G401.6 (cell line): ENCODE measurements around the gene SPSB4.
A peak's percentile ranks its signal among the peaks of the same experiment; 100 is the strongest.
"Not testable (repeated sequence)": the region's sequence is repeated elsewhere in the genome, so short reads cannot be mapped to it uniquely, and the experiment has no call there.

ENCODE experiments used
- FAIRE-seq: peaks from 2 replicates; lab custom pipeline; 2012; peaks lifted over from hg19 to GRCh38; lab: Jason Lieb, UNC

Gene SPSB4

DNA sequence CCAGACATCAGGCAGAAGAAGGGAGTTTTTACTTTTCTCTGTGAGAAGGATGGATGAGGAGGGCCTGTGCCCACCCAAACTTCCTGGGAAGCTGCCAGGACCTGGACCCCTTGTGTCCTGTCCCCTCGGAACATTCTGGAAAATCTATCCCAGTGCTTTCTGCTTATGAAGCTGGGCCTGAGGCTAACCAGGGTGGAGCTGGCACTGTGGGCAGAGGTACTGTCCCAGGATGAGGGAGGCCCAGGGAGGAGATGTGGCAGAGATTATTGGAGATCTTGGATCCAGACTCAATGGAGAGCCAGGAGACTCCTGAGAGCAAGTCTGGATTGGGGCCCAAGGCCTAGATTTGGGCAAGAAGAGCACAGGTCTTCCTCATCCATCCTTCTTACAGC is 44.4 kb downstream of the SPSB4 start:
- FAIRE-seq = no peak

- no peak for FAIRE-seq
Observed at GRCh38 chr3:141096164-141096563, 45.0 kb downstream of the SPSB4 start.

DNA sequence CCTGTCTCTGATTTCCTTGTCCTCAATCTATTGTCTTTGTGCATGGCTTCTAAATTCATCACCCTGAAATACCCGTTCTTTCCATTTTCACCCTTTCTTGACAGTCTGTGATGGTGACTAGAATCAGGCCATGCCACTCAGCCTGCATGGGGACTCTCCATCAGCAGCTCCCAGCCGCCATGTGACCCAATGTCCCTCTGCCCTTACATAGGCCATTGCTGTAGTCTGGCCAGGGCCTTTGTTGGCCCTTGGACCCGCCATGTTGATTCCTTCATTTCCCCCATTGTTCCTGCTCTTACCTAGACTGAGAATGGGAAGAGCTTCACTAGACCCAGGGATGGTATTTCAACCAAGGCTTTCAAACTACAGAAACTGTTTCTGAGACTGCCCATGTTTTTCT is 45.8 kb downstream of the SPSB4 start:
- no peak for FAIRE-seq

GRCh38 chr3:141100112-141100511 is 49.0 kb downstream of the SPSB4 start:
- FAIRE-seq = no peak

DNA sequence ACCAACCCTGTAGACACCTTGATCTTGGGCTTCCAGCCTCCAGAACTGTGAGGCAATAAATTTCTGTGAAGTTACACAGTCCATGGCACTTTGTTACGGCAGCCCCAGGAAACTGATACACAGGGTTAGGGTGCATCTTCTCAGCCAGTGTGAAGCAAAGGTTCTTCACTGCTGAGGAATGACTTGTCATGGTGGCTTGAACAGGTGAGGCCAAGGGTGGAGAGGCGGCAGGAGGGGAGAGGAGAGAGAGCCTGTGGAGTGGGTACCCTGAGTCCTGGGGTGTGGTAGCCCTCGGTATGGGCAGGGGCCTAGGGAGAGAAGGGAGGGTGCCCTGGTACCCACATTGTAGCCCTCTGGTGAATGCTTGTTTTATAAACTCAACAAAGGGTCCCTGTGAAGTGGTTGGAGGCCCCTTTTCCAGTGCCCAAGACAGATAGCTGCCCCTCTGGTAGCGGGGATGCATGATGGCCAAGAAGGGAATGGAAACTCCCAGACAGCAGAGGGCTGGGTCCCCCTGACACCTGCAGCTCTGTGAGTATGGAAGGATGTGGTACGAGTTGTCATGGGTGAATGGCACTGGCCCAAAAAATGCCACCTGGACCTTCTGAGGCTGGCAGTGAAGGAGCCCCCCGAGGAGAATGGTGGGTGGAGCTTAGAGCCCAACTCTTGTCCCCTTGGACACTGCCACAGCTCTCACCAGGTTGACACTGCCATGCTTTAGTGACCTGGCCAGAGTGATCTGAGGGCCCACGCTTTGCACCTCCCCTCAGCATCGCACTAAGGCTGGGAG is 49.6 kb downstream of the SPSB4 start:
- no peak for FAIRE-seq

DNA sequence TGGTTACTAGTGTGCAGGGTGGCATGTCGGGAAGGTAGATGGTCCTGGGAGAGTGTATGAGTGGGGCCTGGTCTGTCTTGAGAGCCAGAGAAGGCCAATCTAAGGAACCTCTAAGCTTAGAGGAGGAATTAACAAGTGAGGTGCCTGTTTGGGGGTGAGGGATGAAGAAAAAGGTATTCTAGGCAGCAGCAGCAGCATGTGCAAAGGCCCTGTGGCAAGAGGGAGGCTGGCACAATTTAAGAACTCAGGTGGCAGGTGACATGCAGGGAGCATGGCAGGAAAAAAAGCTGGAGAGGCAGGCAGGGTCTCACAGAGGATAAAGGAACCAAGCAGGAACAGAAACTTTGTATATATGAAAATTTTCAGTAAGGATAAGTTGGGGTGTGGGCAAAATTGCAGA is 51.2 kb downstream of the SPSB4 start:
- FAIRE-seq = no peak

DNA sequence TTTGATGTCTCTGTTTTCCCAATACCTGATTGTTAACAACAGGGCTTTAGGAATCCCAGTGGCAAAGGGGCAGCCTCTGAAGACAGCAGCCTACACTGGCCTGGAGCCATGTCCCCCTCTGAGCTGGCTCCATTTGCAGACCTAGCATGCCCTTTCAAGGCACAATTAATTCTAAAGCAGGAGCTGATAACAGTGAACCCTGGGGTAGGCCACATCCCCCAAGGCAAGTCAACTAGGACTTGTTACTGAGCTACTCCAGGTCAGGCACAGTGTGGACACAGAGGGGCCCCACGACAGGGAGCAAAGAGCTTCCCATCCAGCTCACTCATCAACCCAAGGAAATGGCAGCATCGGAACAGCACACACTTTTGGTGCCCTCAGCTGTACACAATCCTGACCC is 51.9 kb downstream of the SPSB4 start:
- FAIRE-seq = no peak

GRCh38 chr3:141103503-141103902 is 52.4 kb downstream of the SPSB4 start:
- FAIRE-seq = no peak

DNA sequence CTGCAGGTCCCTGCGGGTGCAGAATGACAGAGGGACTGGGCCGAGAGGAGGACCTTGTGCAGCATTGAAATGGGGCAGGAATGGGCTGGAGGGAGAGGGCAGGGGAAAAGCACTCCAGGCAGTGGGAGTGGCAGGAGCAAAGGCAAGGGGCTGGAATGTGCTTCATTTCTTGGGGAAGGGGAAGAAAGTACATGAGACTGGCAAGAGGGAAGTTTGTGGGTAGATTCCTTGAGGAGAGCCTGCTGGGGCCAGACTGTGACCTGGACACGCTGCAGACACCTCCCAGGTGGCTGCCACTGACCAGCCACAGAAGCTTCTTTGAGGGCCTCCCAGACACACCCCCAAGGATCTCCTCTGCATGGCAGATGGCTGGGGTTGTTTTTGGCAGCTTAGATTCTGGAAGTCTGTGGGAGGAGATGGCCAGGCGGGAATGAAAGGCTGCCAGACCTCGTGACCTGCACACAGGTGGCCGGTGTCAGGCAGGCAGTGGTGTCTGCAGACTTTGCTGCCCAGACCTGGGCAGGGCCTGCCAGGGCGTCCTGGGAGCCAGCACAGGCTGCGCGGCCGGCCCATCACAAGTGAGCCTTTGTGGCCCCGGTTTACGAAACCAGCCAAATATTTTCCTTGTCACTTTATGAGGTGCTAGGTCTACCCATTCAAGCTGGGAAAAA is 53.1 kb downstream of the SPSB4 start:
- FAIRE-seq = no peak

DNA sequence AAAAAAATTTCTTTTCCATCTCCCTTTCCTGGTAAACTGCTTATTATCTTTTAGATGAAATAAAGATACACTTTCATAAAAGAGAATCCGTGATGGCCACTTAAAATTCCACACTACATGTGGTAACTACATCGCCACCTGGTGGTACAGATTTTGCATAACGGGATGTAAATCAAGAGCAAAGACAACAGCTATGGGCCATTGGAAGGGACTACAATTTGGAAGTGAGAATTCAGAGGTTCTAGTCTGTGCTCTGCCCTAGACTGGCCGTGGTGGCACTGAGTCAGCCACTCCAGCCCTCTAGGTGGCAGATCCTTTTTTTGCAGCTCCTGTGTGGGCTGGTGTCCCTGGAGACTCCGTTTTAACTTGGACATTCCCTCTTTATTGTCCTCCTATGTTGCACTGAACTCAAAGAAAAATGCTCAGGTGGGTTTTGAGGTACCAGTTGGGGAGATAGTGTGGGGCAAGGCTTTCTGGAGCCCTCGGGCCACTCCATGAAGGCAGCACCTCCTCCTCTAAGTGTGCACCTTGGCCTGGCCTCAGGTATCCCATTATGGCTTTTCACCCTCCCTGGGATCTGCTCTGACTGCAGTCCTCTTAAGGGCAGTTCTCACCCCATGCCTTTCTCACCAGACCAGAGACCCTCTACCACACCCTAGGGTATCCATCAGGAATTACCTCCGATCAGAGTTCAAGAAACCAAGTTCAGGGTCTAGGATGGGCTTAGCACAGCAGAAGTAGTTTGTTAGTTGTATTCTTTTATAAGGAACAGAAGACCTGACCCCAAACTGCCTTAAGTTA is 54.9 kb downstream of the SPSB4 start:
- FAIRE-seq = peak; percentile 95

- FAIRE-seq = no peak
Observed at GRCh38 chr3:141106842-141107241, 55.7 kb downstream of the SPSB4 start.

DNA sequence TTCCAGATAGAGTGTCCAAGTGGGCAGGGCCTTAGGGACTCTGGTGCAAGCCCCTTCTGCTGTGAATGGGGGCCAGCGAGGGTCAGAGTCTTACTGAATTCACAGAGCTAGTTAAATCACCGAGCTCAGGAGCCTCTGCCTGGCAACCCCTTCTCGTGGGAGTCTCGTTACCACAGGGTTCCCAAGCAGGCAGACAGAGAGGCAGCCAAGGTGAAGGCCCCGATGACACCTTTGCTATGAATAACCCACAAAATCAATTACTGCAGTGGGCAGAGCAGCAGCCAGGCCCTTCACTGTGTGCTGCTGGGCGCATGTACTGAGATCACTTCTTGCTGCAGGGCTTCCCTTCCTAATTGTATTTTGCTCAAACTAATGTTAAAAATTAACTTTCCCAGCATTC is 56.9 kb downstream of the SPSB4 start:
- FAIRE-seq = no peak

DNA sequence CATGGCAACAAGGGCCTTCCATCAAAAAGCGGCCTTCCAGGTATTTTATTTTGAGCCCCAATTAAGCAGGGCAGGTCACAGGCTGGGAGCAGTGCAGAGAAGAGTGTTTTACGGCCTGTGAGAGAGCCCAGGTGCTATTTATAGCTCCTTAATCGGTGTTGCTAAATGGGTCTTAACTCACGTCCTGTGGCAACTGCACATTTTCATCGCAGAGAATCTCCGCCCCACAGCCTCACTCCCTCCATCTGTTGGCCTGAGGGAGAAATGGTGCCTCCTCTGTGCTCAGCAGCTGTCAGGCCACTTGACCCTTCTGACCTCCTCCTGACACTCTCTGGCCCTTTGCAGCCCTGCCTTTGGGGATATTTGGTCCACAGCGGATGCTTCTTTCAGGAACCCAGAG is 58.6 kb downstream of the SPSB4 start:
- no peak for FAIRE-seq

GRCh38 chr3:141110322-141110721 is 59.2 kb downstream of the SPSB4 start:
- FAIRE-seq = no peak

DNA sequence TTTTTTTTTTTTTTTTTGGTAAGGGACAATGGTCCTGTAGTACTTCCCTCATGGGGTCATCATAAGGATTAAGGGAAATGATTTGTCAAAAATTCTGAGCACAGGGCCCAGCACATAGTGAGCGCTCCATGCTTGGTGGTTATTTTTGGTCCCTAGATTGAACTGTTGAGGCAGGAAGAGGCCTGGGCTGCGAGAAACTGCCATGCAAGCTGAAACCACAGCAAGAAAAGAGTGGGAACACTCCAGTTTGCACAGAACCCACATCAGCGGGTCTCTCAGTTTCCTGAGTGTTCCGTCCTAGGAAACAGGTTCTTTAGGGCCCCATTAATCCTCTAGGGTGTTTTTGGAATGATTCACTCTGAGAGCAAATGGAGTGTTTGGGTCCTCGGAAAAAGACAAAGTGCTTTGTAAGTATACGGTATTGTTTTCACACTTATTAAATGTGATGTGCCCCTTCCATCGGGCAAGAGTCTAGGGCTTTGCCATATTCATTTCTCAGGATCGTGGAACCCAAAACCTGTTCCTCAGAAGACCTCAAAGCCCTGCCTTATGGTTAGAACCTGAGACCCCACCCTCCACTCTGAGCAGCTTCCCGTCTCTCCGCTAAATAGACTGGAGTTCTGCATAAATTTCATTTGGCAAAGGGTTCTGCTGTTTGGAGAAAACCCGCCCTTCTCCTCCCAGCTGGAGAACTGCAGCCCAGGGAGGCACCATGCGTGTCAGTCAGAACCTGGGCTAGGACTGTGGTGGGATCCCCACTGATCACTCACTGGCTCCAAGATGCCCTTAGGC is 60.4 kb downstream of the SPSB4 start:
- FAIRE-seq = no peak

DNA sequence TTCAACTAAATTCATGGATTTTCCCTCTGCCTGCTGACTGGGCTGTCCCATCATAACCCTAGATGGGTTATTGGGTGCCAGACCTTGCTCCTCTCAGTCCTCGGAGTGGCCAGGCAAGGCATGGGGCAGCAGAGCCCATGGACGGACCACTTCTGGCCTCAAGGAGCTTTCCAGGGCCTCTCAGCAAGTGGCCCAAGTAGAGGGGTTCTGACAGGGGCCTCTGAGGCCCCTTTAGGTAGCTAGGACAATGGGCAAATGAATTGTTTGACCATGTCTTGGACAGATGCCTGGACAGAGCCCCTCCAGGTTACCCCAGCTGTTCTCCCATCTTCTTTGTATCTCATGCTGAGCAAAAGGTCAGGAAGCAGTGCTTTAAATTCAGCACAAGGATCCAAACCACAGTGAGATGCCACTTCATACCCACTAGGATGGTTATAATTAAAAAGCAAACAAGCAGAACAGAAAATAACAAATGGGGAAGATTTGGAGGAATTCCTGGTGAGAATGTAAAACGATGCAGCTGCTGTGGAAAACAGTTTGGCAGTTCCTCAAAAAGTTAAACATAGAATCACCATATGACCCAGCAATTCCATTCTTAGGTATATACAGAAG is 61.6 kb downstream of the SPSB4 start:
- FAIRE-seq = no peak

- FAIRE-seq = not testable (repeated sequence)
Observed at GRCh38 chr3:141113680-141114079, 62.5 kb downstream of the SPSB4 start.

GRCh38 chr3:141114179-141114745 is 63.1 kb downstream of the SPSB4 start:
- FAIRE-seq = no peak

GRCh38 chr3:141114816-141115460 is 63.8 kb downstream of the SPSB4 start:
- FAIRE-seq = no peak

- FAIRE-seq = no peak
Observed at GRCh38 chr3:141115789-141116541, 64.8 kb downstream of the SPSB4 start.
